Esophagus muscularis mucosa (tissue), 4 donors: ENCODE results near the gene ZFYVE28. TPM values are rescaled to one million over a fixed set of nuclear protein-coding genes. Genes with fewer than 3 reads are reported as not detected.

ENCODE experiments used
- DNase-seq: peaks from one replicate; pipeline ENCODE4 v3.0.0-alpha.2; 2017; ENCODE audit errors: extremely low spot score
- H3K27ac ChIP-seq, 4 donors: fragments of 200-600 bp; sonication (generic); replicated peaks in 1 of 4; 1 replicate in 3 of 4; 2 replicates in 1 of 4; pipeline ENCODE4 v1.5.1; 2016 to 2019; ENCODE audit warnings: mild to moderate bottlenecking in 1 of 4
- H3K27me3 ChIP-seq, 4 donors: fragments of 200-600 bp; sonication (generic); one replicate each; pipeline versions ENCODE4 v1.5.1 to v1.6.0; 2016 to 2019
- H3K36me3 ChIP-seq, 4 donors: fragments of 200-600 bp; sonication (generic); one replicate each; pipeline ENCODE4 v1.5.1; 2016 to 2019
- H3K4me1 ChIP-seq, 4 donors: fragments of 200-600 bp; sonication (generic); one replicate each; pipeline ENCODE4 v1.5.1; 2016 to 2019
- H3K4me3 ChIP-seq, 4 donors: fragments of 200-600 bp; sonication (generic); 1 replicate in 2 of 4; 2 replicates in 2 of 4; pipeline ENCODE4 v1.5.1; 2016 to 2019; ENCODE audit warnings: mild to moderate bottlenecking in 4 of 4, moderate library complexity in 1 of 4
- H3K9me3 ChIP-seq, 4 donors: fragments of 200-600 bp; sonication (generic); 1 replicate in 3 of 4; 2 replicates in 1 of 4; pipeline ENCODE4 v1.5.1; 2016 to 2019
- CTCF ChIP-seq, 3 experiments: fragments of 200-600 bp in 2 of 3; fragments of 450-650 bp in 1 of 3; sonication (generic) in 2 of 3; IDR thresholded peaks; one replicate each; pipeline ENCODE4 v1.5.1; 2017 to 2019; ENCODE audit warnings: antibody characterized with exemption in 3 of 3, mild to moderate bottlenecking in 2 of 3, moderate library complexity in 1 of 3
- EP300 ChIP-seq: sonication (generic); formaldehyde crosslinking; IDR thresholded peaks from one replicate; pipeline ENCODE4 v1.6.1; 2017; ENCODE audit warnings: antibody characterized with exemption
- POLR2A ChIP-seq: fragments of 450-650 bp; IDR thresholded peaks from one replicate; pipeline ENCODE4 v1.6.1; 2017; ENCODE audit warnings: antibody characterized with exemption, moderate library complexity, mild to moderate bottlenecking, low read depth
- POLR2AphosphoS5 ChIP-seq, 2 donors: sonication (generic); formaldehyde crosslinking; IDR thresholded peaks; one replicate each; pipeline ENCODE4 v1.6.1; 2017; ENCODE audit warnings: antibody characterized with exemption in 2 of 2
- WGBS: methylation state at CpG from one replicate; pipeline ENCODE4 v1.1.5; 2018; 5-methylcytosine and 5-hydroxymethylcytosine counted together
- intact Hi-C: fragments of 100-400 bp; cut with DNase I; formaldehyde crosslinking; loops from one replicate; pipeline ENCODE4 v1.15.1; 2023
- total RNA-seq, 4 donors: library from RNA; depleted of rRNA; stranded (reverse); fragments of >200 nt; gene quantifications; one replicate each; pipeline versions ENCODE4 v1.1.0 to v1.2.1, GENCODE V29; 2016

ZFYVE28 gene
- total RNA-seq, 4 donors from 2014 or later: 4.5 to 13.4 (median 8.4) TPM

GRCh38 chr4:2373532-2373931 lies 44.9 kb downstream of the ZFYVE28 start:
- intact Hi-C loops: no loop called here

GRCh38 chr4:2372488-2373030 lies 45.9 kb downstream of the ZFYVE28 start:
- intact Hi-C loops: no loop called here
- Histone ChIP-seq H3K4me3 (no peak overlapping the region), H3K9me3 (peaks cover 0 to 6% (median 3%) of the 10 kb centered on the region in 4 donors), H3K4me1 (no peaks in the 10 kb centered on the region), H3K27ac (no peak overlapping the region), H3K36me3 (peaks cover 0 to 7% (median 1%) of the 10 kb centered on the region in 4 donors), H3K27me3 (no peaks in the 10 kb centered on the region)
- TF ChIP-seq EP300 (no peak), POLR2AphosphoS5 (IDR thresholded peaks at IDR 0.05) (no peak), CTCF (IDR thresholded peaks at IDR 0.05) (no peak), POLR2A (no peak)
- DNase-seq: no peak
- WGBS: 95% methylated on average over 9 of the region's 14 CpGs

More at GRCh38 chr4:2373532-2373931, 44.9 kb downstream of the ZFYVE28 start:
- H3K36me3 ChIP-seq: peaks cover 0 to 7% (median 1%) of the 10 kb centered on the region in 4 donors
- H3K27me3 ChIP-seq: no peaks in the 10 kb centered on the region
- H3K4me1 ChIP-seq: no peaks in the 10 kb centered on the region
- H3K27ac ChIP-seq: no peak overlapping the region
- no peak for DNase-seq
- H3K9me3 ChIP-seq: peaks cover 0 to 6% (median 3%) of the 10 kb centered on the region in 4 donors
- H3K4me3 ChIP-seq: no peak overlapping the region
- WGBS: 82% methylated on average over 7 of the region's 7 CpGs
- no peak for TF ChIP-seq POLR2AphosphoS5 (IDR thresholded peaks at IDR 0.05)
- TF ChIP-seq EP300: no peak
- TF ChIP-seq POLR2A: no peak
- TF ChIP-seq CTCF (IDR thresholded peaks at IDR 0.05): no peak

GRCh38 chr4:2371765-2372487 lies 46.5 kb downstream of the ZFYVE28 start:
- TF ChIP-seq EP300: no peak
- TF ChIP-seq POLR2AphosphoS5 (IDR thresholded peaks at IDR 0.05): no peak
- no peak for TF ChIP-seq POLR2A
- TF ChIP-seq CTCF (IDR thresholded peaks at IDR 0.05): no peak
- no peak overlapping the region for H3K27ac ChIP-seq
- WGBS: 82% methylated on average over 20 of the region's 27 CpGs
- H3K9me3 ChIP-seq: peaks cover 0 to 6% (median 3%) of the 10 kb centered on the region in 4 donors
- DNase-seq: no peak
- intact Hi-C loops: no loop called here
- H3K36me3 ChIP-seq: peaks cover 0 to 7% (median 1%) of the 10 kb centered on the region in 4 donors
- H3K4me1 ChIP-seq: no peaks in the 10 kb centered on the region
- H3K27me3 ChIP-seq: no peaks in the 10 kb centered on the region
- no peak overlapping the region for H3K4me3 ChIP-seq

- Histone ChIP-seq H3K27ac (no peak overlapping the region), H3K4me3 (no peak overlapping the region), H3K4me1 (peaks cover 0 to under 1% (median under 1%) of the 10 kb centered on the region in 4 donors), H3K27me3 (no peaks in the 10 kb centered on the region), H3K9me3 (peaks cover 0 to 6% (median 3%) of the 10 kb centered on the region in 4 donors), H3K36me3 (peaks cover 0 to 7% (median 1%) of the 10 kb centered on the region in 4 donors)
- TF ChIP-seq POLR2AphosphoS5 (IDR thresholded peaks at IDR 0.05) (no peak), CTCF (IDR thresholded peaks at IDR 0.05) (no peak)
- WGBS: 85% methylated on average over 19 of the region's 26 CpGs
- intact Hi-C loops: no loop called here
- no peak for DNase-seq
Observed at GRCh38 chr4:2370597-2371320, 47.7 kb downstream of the ZFYVE28 start.
